ENCODE data around the gene MAGEA4. TPM values are rescaled to one million over a fixed set of nuclear protein-coding genes. Genes with fewer than 3 reads are reported as not detected.

Gene MAGEA4
- total RNA-seq, 1 experiment from 2014 or later: not detected

DNA sequence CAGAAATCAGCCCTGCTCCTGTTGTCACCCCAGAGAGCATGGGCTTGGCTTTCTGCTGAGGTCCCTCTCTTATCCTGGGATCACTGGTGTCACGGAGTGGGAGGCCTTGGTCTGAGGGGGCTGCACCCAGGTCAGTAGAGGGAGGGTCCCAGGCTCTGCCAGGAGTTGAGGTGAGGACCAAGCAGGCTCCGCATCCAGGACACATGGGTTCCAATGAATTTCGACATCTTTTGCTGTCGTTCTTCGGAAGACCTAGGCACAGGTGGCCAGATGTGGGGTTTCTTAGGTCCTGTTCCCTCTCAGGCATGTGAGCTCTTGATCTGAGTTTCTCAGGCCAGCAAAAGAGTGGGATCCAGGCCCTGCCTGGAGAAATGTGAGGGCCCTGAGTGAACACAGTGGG lies 10.0 kb downstream of the MAGEA4 start:
- Mint-ChIP-seq H3K27me3 (ENCODE audit: unreplicated experiment) (peaks cover 8% of the 10 kb centered on the region), H3K36me3 (ENCODE audit: insufficient read depth, unreplicated experiment) (no peaks in the 10 kb centered on the region), H3K27ac (ENCODE audit: unreplicated experiment) (no peak overlapping the region), H3K4me1 (ENCODE audit: low read depth, unreplicated experiment) (no peaks in the 10 kb centered on the region), H3K4me3 (ENCODE audit: low read depth, unreplicated experiment) (no peak overlapping the region), H3K9me3 (ENCODE audit: low read depth, unreplicated experiment) (no peaks in the 10 kb centered on the region)
- no peak for DNase-seq
- CTCF ChIA-PET: no interaction called here
- TF ChIP-seq, protein P1, sequence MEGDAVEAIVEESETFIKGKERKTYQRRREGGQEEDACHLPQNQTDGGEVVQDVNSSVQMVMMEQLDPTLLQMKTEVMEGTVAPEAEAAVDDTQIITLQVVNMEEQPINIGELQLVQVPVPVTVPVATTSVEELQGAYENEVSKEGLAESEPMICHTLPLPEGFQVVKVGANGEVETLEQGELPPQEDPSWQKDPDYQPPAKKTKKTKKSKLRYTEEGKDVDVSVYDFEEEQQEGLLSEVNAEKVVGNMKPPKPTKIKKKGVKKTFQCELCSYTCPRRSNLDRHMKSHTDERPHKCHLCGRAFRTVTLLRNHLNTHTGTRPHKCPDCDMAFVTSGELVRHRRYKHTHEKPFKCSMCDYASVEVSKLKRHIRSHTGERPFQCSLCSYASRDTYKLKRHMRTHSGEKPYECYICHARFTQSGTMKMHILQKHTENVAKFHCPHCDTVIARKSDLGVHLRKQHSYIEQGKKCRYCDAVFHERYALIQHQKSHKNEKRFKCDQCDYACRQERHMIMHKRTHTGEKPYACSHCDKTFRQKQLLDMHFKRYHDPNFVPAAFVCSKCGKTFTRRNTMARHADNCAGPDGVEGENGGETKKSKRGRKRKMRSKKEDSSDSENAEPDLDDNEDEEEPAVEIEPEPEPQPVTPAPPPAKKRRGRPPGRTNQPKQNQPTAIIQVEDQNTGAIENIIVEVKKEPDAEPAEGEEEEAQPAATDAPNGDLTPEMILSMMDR (IDR thresholded peaks at IDR 0.05; ENCODE audit: unreplicated experiment): no peak
- no TSS peak for BruUV-seq (replicated peaks)
- intact Hi-C loops (cut with micrococcal nuclease; ENCODE audit: unreplicated experiment): no loop called here

- peaks cover 8% of the 10 kb centered on the region for H3K27me3 Mint-ChIP-seq (ENCODE audit: unreplicated experiment)
- H3K4me3 Mint-ChIP-seq (ENCODE audit: low read depth, unreplicated experiment): no peak overlapping the region
- no peak for DNase-seq
- no peaks in the 10 kb centered on the region for H3K4me1 Mint-ChIP-seq (ENCODE audit: low read depth, unreplicated experiment)
- intact Hi-C loops (cut with micrococcal nuclease; ENCODE audit: unreplicated experiment): no loop called here
- TF ChIP-seq, protein P1 (IDR thresholded peaks at IDR 0.05; ENCODE audit: unreplicated experiment): no peak
- H3K9me3 Mint-ChIP-seq (ENCODE audit: low read depth, unreplicated experiment): no peaks in the 10 kb centered on the region
- no peak overlapping the region for H3K27ac Mint-ChIP-seq (ENCODE audit: unreplicated experiment)
- BruUV-seq (replicated peaks): no TSS peak
- CTCF ChIA-PET: no interaction called here
- no peaks in the 10 kb centered on the region for H3K36me3 Mint-ChIP-seq (ENCODE audit: insufficient read depth, unreplicated experiment)
Measured at GRCh38 chrX:151923648-151924047, 11.0 kb downstream of the MAGEA4 start.

- CTCF ChIA-PET: no interaction called here
- H3K4me1 Mint-ChIP-seq (ENCODE audit: low read depth, unreplicated experiment): no peaks in the 10 kb centered on the region
- no peak for DNase-seq
- H3K9me3 Mint-ChIP-seq (ENCODE audit: low read depth, unreplicated experiment): peaks cover 4% of the 10 kb centered on the region
- H3K27ac Mint-ChIP-seq (ENCODE audit: unreplicated experiment): no peak overlapping the region
- TF ChIP-seq, protein P1 (IDR thresholded peaks at IDR 0.05; ENCODE audit: unreplicated experiment): no peak
- BruUV-seq (replicated peaks): no TSS peak
- H3K36me3 Mint-ChIP-seq (ENCODE audit: insufficient read depth, unreplicated experiment): no peaks in the 10 kb centered on the region
- H3K4me3 Mint-ChIP-seq (ENCODE audit: low read depth, unreplicated experiment): no peak overlapping the region
- intact Hi-C loops (cut with micrococcal nuclease; ENCODE audit: unreplicated experiment): no loop called here
- H3K27me3 Mint-ChIP-seq (ENCODE audit: unreplicated experiment): peaks cover 8% of the 10 kb centered on the region
Measured at GRCh38 chrX:151929126-151929525, 16.4 kb downstream of the MAGEA4 start.

GRCh38 chrX:151935358-151935757 lies 22.7 kb downstream of the MAGEA4 start:
- H3K27ac Mint-ChIP-seq (ENCODE audit: unreplicated experiment): no peak overlapping the region
- H3K27me3 Mint-ChIP-seq (ENCODE audit: unreplicated experiment): no peaks in the 10 kb centered on the region
- CTCF ChIA-PET: no interaction called here
- H3K4me1 Mint-ChIP-seq (ENCODE audit: low read depth, unreplicated experiment): no peaks in the 10 kb centered on the region
- no peaks in the 10 kb centered on the region for H3K9me3 Mint-ChIP-seq (ENCODE audit: low read depth, unreplicated experiment)
- intact Hi-C loops (cut with micrococcal nuclease; ENCODE audit: unreplicated experiment): no loop called here
- no peak overlapping the region for H3K4me3 Mint-ChIP-seq (ENCODE audit: low read depth, unreplicated experiment)
- BruUV-seq (replicated peaks): no TSS peak
- H3K36me3 Mint-ChIP-seq (ENCODE audit: insufficient read depth, unreplicated experiment): no peaks in the 10 kb centered on the region
- DNase-seq: no peak
- TF ChIP-seq, protein P1 (IDR thresholded peaks at IDR 0.05; ENCODE audit: unreplicated experiment): no peak

GRCh38 chrX:151938172-151938571 lies 25.5 kb downstream of the MAGEA4 start:
- no peak for DNase-seq

More at GRCh38 chrX:151938172-151938571, 25.5 kb downstream of the MAGEA4 start:
- H3K4me3 Mint-ChIP-seq (ENCODE audit: low read depth, unreplicated experiment): no peak overlapping the region
- H3K9me3 Mint-ChIP-seq (ENCODE audit: low read depth, unreplicated experiment): no peaks in the 10 kb centered on the region
- no peaks in the 10 kb centered on the region for H3K36me3 Mint-ChIP-seq (ENCODE audit: insufficient read depth, unreplicated experiment)
- BruUV-seq (replicated peaks): no TSS peak
- H3K4me1 Mint-ChIP-seq (ENCODE audit: low read depth, unreplicated experiment): no peaks in the 10 kb centered on the region
- TF ChIP-seq, protein P1 (IDR thresholded peaks at IDR 0.05; ENCODE audit: unreplicated experiment): no peak
- H3K27ac Mint-ChIP-seq (ENCODE audit: unreplicated experiment): no peak overlapping the region
- intact Hi-C loops (cut with micrococcal nuclease; ENCODE audit: unreplicated experiment): no loop called here
- CTCF ChIA-PET: no interaction called here
- H3K27me3 Mint-ChIP-seq (ENCODE audit: unreplicated experiment): no peaks in the 10 kb centered on the region

All from Calu3 (cell line).